Fibroblast of skin of left quadriceps (primary cell): Measurements from ENCODE around the gene PTPRK.

ENCODE experiments used
- DNase-seq, 2 experiments: peaks; one replicate each; pipeline ENCODE4 v3.0.0-alpha.2; 2013; ENCODE audit warnings: low read depth in 2 of 2

Gene PTPRK

DNA sequence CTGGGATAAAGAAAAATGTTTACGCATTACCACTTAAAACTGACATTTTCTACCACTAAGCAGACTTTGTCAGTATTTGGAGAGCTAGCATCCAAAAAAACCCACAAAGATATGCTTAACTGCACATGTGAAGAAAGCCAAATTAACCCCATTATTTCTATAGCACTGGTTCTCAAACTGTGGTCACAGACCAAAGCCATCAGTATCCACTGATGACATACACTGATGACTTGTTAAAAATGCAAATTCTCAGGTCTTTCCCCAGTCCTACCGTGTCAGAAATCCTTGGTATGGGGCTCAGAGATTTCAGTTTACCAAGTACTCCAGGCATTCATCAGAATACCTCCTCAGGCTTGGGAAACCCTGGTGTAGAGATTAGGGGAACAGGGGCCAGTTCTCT lies 230.2 kb downstream of the PTPRK start:
- DNase-seq, result no peak

DNA sequence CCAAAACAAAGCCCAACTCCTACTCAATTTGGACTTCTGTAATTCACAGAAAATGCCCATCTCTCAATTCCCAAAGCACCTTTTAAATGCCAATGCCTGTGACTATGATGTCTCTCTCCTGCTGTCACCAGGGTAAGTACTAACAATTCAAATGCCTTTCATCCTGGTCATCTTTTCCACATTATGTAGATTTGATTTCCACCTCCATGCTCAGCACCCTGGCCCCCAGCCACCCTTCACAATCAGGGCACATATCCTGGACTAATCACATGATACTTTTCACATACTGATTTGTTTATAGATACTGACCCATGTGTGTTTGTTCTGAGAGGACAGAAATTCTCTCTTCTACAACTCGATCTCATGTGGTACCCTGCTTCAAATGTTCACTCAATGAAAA lies 236.3 kb downstream of the PTPRK start:
- no peak for DNase-seq

DNA sequence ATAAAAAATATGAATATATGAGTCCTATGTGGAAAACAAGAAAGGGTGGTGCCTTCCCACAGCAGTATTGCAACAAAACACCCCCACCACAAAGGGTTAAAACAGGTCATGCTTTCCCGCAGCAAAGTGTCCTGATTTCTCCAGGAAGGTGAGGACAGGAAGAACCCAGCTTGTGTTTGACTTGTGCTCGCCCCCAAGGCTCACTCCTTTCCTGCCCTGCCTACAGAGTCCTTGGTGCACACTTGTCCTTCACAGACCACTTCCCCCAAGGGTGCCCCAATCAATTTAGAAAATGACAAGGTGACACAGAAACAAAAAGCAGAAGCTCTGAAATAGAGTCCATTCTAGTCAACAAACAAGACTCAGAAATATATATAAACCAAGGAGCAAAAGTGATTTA lies 237.4 kb downstream of the PTPRK start:
- DNase-seq, result no peak

DNA sequence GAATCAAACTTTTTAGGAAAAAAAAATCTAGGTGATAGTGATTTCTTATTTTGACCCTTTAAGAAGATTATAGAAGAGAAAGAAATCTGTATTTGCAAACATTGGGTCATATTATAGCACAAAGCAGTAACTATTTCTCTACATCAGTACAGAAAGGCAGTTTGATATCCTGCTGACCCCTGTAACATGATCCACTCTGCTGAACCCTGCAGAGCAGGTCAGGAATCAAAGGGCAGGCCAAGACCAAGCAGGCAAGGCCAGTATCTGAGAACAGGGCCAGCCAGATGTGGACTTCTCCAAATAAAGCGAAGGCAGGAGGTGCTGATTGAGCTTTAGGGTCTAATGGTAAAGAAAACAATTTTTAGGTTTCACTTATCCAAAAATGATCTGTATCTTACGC lies 239.4 kb downstream of the PTPRK start:
- no peak for DNase-seq

DNA sequence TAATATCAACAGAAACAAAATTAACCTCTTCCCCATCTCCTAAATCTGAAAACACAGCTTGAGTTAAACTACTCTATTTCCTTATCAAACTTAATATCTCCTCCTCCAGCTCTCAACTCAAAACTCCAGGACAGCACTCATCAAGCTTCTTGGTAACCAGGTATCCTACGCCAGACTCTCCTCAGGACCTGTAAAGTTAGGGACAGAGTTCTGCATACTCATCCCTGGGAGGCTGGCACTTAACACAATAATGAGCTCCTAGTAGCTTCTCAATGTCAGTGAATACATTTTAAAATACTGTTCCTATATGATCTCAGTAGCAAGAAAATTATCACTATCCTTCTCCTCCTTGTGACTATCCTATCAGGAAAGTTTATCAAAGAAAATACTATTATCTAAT lies 240.3 kb downstream of the PTPRK start:
- DNase-seq, result no peak

DNA sequence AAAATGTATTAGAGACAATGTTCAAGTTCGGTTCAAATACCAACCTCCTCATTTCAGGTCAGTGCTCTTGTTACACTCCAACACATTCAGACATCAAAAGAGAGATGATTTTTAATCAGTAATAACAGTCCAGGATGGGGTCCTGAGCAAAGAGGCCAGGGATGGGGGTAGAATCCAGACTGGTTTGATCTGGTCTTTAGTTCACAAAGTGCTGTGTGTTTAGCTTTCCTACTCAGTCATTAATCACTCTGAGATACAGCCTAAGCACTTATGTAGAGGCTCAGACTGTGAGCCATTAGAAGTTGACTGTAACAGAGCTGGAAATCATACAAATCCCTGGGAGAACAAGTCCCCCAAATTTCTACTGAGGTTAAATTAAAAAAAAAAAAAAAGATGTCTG lies 241.6 kb downstream of the PTPRK start:
- no peak for DNase-seq

DNA sequence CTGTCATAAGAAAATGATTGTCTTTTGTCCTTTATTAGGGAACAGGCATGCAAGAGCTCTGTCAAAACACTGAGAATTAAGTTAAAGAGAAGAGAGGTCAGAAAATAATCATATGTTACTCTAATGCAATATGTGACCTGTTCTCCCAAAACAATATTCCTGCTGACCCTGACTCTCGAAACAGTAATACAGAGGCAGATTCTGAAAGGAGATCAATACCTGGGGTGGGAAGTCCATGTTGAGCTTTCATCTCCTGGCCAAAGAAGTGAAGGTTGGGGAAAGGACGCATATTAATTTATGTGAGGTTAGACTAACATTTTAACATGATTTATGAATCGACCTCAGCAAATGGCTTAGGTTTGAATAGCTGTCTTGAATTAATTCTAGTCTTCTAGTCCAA lies 243.0 kb downstream of the PTPRK start:
- DNase-seq, result no peak

DNA sequence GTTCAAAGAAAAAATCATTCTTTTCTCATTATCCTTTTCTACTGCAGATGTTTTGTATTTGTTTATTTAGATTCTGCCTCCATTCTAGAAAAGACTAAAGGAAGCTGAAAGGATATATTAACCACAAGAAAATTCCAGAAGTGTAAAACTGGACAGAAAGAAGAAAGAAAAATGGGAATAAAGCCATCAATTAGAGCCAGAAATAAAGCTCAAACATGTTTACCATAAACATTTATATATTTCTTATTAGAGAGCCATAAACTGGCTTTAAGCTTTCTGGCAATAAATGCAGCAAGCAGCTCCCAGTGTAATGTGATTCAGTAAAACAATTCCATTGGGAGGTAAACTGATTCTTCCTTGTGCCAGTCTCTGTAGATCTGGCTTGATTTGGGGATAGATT lies 244.1 kb downstream of the PTPRK start:
- peak; percentile 17 to 20 for DNase-seq

DNA sequence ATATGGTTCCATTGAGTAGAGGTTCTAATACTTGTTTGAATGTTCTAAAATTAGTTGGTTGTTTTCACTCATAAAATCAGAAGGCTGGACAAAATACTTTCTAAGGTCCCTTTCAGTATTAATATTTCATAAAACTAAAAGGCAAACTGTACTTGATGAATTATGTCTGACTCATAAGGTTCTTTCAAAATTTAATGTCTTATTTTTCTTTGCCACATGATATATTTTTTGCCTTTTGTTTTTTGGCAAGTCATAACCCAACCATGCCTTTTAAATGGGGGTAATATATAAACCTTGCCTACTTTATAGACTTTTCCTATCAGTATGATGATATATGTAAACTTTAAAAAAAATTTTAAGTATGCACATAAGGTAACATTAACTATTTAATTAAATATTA lies 244.7 kb downstream of the PTPRK start:
- no peak for DNase-seq

DNA sequence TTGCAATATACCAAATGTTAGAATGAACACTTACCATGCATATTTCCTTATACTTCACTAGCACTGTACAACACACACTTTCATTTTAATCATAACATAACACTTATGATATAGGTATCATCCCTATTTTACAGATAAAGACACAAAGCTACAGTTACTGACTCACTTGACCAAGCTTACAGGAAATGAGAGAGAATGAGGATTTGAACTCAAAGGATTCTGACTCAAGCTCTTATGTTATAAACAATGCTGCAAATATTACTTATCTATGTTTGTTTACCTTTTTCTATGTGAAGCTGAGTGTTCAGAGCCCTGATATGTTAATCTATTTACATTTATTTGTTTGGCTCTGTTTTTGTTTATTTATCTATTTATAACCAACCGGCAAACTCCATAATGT lies 245.4 kb downstream of the PTPRK start:
- no peak for DNase-seq

DNA sequence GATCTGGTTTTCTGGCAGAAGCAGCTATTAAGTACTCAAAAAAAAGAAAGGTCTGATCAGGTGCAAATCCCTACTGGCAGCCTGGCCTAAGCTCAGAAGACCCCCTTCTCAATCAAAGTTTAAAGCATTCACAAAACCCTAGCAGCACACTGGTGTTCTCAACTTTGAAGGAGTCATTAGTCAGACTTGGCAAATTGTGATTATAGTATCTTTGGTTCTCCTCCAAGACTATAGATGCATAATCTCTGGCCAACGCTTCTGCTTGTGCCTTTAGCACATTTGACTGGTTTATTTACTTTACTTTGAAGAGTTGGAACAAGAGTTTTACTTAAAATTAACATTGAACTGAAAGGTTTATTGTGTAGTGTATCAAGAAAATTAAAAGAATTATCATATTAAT lies 248.9 kb downstream of the PTPRK start:
- DNase-seq, result no peak

DNA sequence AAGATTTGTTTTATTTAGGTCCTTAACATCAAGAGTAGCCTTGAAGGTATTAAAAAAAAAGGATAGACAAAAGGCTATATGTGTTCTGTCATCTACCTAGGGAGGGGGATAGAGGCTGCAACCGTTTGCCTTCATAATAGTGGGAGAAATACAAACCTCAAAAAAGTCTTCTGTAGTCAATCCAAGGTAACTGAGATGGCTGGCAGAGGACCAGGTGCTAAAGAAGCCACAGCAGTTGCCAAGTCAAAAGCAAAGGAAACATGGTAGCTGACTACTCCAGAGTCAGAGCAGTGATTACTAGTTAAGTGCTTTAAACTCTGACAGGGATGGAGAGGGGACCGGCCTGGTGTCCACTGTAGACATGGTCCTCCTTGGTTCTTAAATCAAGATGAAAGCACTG lies 249.4 kb downstream of the PTPRK start:
- DNase-seq, result no peak

DNA sequence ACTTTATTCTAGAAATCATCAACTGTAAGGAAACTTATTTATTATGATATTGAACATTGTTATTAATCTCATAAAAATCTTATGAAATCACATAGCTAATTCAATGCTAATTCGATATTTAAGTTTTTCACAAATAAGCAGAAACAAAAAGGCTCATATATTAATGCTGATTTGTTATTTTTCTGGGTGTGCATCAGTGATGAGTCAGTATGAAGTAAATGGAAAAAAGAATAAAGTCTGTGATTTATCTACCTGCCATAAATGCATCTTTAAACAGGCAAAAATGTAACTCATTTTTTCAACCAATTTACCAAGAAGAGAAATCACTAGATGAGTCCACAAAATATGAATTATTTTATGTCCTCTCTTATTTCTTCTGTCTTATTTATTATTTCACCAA lies 253.5 kb downstream of the PTPRK start:
- DNase-seq, result no peak

DNA sequence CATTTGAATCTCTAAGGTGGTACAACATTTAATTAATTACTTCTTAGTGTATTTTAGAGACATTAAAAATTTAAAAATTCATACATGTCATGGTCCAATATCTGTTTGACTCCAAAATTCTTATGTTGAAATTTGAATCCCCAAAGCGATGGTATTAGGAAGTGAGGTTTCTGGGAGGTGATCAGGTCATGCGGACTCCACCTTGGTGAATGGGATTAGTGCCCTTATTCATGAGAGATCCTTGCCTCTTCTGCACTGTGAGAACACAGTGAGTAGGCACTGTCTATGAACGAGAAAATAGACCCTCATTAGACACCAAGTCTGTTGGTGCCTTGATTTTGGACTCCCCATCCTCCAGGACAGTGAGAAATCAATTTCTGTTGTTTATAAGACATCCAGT lies 254.7 kb downstream of the PTPRK start:
- no peak for DNase-seq

DNA sequence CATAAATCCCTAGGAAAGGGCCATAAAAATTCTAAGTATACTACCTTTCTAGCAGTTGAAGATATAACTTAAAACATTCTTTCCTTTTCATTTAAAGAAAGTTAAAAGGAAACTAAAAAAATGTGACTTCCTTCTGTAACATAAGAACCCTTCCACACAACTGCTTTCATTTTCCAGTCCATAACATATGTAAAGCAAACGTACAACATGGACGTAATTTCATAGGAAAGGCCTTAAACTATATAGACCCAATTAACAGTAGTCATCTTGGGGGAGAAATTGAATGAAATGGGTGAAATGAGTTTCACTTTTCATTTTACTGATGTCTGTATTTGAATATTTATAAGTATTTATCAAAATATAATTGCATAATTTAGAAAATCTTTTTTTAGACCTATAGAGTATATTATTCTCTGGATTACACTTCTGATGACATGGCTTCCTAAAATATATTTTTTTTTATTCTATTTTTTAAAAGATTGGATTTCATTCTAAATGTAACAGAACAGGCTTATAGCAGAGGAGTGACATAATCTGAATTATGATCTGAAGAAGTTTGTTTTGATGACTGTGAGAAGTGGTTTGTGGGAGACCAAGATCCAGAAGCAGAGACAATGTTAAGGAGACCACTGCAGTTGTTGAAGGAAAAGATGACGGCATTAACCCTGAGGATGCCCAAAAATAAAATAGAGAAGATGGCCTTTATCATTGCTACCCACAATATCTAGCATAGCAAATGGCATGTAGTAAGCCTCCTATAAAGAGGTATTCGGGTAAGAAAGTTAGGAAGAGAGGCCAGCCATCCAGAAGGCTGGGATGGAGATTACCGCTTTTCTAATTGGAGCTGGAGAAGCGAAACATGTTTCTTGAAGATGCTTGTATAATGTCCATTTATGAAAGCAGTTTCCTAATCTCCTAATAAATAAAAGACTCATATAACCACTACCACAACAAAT lies 260.4 kb downstream of the PTPRK start:
- DNase-seq, result no peak

DNA sequence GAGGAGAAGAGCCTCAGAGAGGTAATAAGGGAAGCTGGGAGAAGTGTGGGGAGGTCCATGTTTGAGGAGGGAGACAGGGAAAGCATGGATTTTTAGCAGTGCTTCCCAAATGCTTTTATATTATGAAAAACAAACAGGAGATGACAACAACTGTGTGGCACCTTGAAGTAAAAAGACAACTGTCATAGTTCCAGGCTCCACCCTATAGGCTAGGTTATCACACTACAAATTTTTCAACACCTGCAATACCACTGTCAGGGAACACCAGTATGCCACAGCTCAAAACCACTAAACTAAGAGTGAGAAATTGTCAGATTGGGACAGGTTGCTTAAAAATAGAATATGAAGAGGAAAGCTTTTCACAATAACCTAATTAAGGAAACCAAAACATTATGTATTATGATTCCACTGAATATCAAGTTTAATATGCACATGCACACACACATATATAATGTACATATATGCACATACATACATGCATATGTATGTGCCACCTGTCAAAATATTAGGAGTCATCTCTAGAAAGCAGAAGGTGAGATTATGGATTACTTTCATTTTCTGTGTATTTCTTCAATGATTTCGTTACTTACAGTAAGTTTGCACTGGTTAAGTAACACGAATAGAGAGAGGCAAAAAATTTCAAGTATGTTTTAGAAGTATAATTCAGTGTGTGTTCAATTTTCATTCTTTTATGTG lies 261.2 kb downstream of the PTPRK start:
- no peak for DNase-seq

DNA sequence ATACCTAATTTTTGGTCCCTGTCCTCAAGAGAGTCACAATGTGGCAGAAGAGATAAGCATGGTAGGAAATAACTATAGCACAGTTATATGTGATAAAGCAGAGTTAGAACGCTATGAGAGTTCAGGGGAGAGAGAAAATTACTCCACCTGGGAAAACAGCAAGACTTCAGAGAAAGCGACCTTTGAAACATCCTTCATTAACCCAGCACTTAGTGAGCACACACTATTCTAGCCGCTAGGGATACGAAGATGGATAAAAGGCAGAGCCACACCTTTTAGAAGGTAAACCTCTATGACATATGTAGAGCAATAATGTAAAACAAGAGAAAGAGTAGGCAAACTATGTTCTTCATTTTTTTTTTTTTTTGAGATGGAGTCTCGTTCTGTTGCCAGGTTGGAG lies 264.3 kb downstream of the PTPRK start:
- DNase-seq, result no peak

DNA sequence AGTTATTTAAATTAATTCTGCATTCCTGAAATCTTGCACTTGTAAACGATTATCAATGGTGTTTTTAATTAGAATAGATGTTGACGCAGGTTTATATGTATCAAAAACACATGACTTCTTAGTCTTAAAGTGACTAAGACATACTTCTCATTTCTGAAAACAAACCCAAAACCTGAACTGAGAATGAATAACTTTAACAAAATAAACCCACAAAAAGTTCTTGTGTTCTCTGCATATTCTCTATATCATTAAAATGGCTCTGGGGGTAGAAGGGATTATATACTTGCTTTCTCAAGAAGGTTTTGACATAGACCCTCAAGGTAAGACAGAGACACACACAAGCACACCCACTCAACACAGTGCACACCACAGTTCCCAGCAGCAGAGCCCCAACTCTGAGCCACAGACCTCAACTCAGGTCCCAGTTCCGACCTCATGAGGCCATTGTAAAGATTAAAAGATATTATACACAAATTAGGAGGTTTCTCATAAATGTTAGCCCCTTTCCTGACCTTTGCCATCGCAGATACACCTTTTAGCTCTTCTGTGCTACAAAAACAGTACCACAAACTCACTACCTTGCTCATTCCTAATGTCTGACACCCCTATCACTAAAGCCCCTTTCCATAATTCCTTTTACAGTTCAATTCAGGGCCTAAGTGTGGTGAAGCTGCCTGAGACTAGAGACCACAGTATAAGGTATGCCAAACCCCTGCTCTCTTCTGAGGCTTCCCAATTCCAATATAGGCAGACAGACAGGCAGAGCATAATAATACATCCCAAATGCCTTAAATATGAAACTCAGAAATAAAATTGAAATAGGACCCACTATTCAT lies 267.8 kb downstream of the PTPRK start:
- DNase-seq, result peak; percentile 28

DNA sequence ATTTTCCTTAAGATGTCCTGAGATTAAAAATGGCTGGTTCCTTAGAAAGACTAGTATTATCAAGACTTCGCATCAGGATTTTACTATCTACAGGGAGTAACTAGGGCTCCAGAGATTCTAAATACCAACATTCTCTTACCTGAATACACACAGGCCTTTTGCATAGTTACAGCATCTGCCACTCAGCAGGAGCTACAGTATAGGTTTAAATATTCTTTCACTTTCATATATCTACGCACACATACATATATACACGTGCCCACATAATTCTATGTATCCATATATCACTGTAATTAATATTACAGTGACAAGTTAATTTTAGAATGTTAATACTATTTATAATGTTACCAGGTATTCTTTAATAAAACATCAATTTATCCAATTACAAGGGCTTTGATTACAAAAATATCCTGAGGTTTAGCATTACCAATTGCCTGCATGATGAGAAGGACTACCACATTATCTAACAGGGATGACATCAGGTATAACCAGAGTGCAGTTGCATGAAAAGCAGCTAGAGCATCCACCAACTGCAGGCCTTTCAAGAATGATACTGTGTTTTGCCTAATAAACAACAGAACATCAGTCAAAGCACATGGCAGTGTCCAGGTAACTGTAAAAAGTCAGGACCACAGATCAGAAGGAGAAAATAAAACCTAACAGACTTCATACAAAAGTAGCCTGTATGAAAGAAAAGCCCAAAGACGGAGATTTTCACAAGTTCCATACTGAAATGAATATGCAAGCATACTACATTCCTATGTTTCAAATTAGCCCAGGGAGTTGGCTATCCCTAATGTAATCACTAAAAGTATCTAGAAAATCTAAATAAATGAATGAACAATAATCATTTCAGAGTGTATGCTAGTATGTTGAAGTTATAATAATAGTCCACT lies 268.7 kb downstream of the PTPRK start:
- peak in 1 of 2 experiments; percentile 15 for DNase-seq

DNA sequence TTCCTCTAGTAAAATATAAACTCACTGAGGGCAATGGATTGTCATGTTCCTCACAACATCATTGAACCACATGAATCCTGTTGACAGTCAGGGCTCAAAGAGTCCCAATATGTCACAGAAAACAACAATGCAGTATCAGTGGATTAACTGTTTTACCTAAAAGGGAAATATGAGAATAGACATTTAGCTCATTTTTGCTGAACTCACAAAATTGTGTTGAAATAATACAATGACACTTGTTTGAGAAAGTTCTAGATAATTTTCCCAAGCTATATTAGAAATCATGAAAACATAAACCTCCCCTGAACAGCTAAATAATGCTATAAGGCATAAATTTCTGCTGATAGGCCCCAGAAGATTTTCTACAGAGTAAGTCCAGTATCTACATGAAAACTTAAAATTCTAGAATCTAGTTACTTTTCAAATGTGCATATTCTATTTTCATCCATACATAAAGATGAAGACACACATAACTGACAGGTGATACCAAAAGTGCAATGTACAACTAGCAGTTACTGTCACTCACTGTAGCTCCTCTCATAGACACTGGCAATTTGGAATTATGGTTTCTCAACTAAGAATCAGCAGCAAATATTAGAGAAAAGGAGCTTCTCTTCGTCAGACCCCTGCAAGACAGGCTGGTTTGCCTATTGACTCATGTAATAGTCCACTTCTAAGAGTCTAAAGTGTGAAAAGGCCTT lies 269.9 kb downstream of the PTPRK start:
- DNase-seq, result no peak

DNA sequence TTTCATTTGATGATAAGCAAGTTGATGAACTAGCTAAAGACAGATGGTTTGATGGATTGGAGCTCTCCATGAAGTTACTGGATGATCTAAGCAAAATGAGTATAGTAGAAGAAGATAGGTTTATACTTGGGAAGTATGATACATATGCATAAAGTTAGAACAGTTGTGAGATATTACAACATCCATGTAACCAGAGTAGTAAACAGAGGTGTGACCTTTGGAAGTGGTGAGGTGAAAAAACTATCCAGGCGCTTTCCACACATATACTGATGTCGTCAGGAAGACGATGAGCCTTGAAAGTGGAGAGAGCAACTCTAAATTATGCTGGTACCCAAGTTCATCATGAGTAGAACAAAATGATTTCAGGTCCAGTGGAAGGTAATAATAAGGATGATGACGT lies 271.0 kb downstream of the PTPRK start:
- DNase-seq, result no peak
